MCF 10A (cell line): Measurements from ENCODE around the gene NLGN4X. TPM values are rescaled to one million over a fixed set of nuclear protein-coding genes. Genes with fewer than 3 reads are reported as not detected.
"Not testable (repeated sequence)": the region's sequence is repeated elsewhere in the genome, so short reads cannot be mapped to it uniquely, and the experiment has no call there.

Source experiments
- BruUV-seq: library from RNA; stranded (reverse); fragments of 400-500 nt; replicated peaks from 2 replicates; lab custom pipeline; 2021; lab: Mats Ljungman, UMichigan
- CTCF ChIA-PET: fragments of 300-600 bp; sonication (Branson Sonifier 250); formaldehyde crosslinking; extraction: SDS; loops from one replicate; lab custom pipeline; 2021; ENCODE audit warnings: antibody characterized with exemption, inconsistent platforms; lab: Yijun Ruan, JAX
- POLR2A ChIA-PET: fragments of 300-600, 350-650 bp; sonication (Branson Sonifier 250); formaldehyde crosslinking; extraction: SDS; loops from one replicate; lab custom pipeline; 2020; ENCODE audit warnings: antibody characterized with exemption, inconsistent platforms; lab: Yijun Ruan, JAX
- DNase-seq: peaks from one replicate; pipeline ENCODE4 v3.0.0-alpha.2; 2018; ENCODE audit not compliant: unreplicated experiment
- H3K27ac Mint-ChIP-seq: one replicate; pipeline ENCODE4 v1.8.0; 2022; ENCODE audit warnings: mild to moderate bottlenecking, low read depth, mixed read lengths; ENCODE audit not compliant: unreplicated experiment
- H3K27me3 Mint-ChIP-seq: one replicate; pipeline ENCODE4 v1.8.0; 2022; ENCODE audit warnings: mixed read lengths; ENCODE audit not compliant: insufficient read depth, unreplicated experiment
- H3K36me3 Mint-ChIP-seq: one replicate; pipeline ENCODE4 v1.8.0; 2022; ENCODE audit warnings: mild to moderate bottlenecking, moderate library complexity, mixed read lengths; ENCODE audit not compliant: insufficient read depth, unreplicated experiment
- H3K4me1 Mint-ChIP-seq: one replicate; pipeline ENCODE4 v1.8.0; 2022; ENCODE audit warnings: mixed read lengths; ENCODE audit not compliant: insufficient read depth, unreplicated experiment
- H3K4me3 Mint-ChIP-seq: one replicate; pipeline ENCODE4 v1.8.0; 2022; ENCODE audit warnings: mild to moderate bottlenecking, moderate library complexity, mixed read lengths; ENCODE audit not compliant: unreplicated experiment
- H3K9me3 Mint-ChIP-seq: one replicate; pipeline ENCODE4 v1.8.0; 2022; ENCODE audit warnings: mixed read lengths; ENCODE audit not compliant: unreplicated experiment
- CTCF ChIP-seq: fragments of 200-600 bp; IDR thresholded peaks from one replicate; pipeline ENCODE4 v1.8.0; 2022; ENCODE audit warnings: antibody characterized with exemption, mild to moderate bottlenecking; ENCODE audit not compliant: unreplicated experiment
- intact Hi-C: fragments of 100-400 bp; cut with micrococcal nuclease; formaldehyde crosslinking; loops from 2 replicates; pipeline ENCODE4 v1.14.1; 2022
- total RNA-seq: library from RNA; stranded (reverse); gene quantifications from 2 replicates; pipeline ENCODE4 v1.2.3, GENCODE V29; 2022

Gene NLGN4X
- total RNA-seq, 1 experiment from 2014 or later, result 1.6 TPM

- DNase-seq, result no peak
- Mint-ChIP-seq H3K9me3 (peaks cover 8% of the 10 kb centered on the region), H3K27ac (no peak overlapping the region), H3K4me1 (peaks cover 5% of the 10 kb centered on the region), H3K27me3 (no peaks in the 10 kb centered on the region), H3K36me3 (no peaks in the 10 kb centered on the region), H3K4me3 (no peak overlapping the region)
- intact Hi-C loops, result no loop called here
- no peak for TF ChIP-seq CTCF
- CTCF ChIA-PET, result interaction anchor here (0.6 kb wide), 1 partner anchor 12 kb away, joined by 3 read pairs; no protein-coding TSS in a partner anchor
- POLR2A ChIA-PET, result no interaction called here
- no TSS peak for BruUV-seq
These were observed 300.4 kb downstream of the NLGN4X start for GRCh38 chrX:5928224-5928623.

- intact Hi-C loops, result no loop called here
- CTCF ChIA-PET, result interaction anchor here (0.6 kb wide), 1 partner anchor 96 kb away, joined by 3 read pairs; no protein-coding TSS in a partner anchor
- POLR2A ChIA-PET, result no interaction called here
- no peaks in the 10 kb centered on the region for H3K27me3 Mint-ChIP-seq
- DNase-seq, result no peak
- BruUV-seq, result no TSS peak
- H3K4me3 Mint-ChIP-seq, result no peak overlapping the region
- TF ChIP-seq CTCF, result no peak
- no peak overlapping the region for H3K27ac Mint-ChIP-seq
- no peaks in the 10 kb centered on the region for H3K36me3 Mint-ChIP-seq
- no peaks in the 10 kb centered on the region for H3K4me1 Mint-ChIP-seq
- peaks cover 14% of the 10 kb centered on the region for H3K9me3 Mint-ChIP-seq
These were observed 311.7 kb downstream of the NLGN4X start for GRCh38 chrX:5916945-5917344.

GRCh38 chrX:5915783-5916182 lies 312.9 kb downstream of the NLGN4X start:
- POLR2A ChIA-PET, result no interaction called here

GRCh38 chrX:5907207-5907606 lies 321.5 kb downstream of the NLGN4X start:
- no peak for TF ChIP-seq CTCF
- ChIA-PET CTCF (interaction anchor here (0.7 kb wide), 1 partner anchor 492 kb away, joined by 3 read pairs; no protein-coding TSS in a partner anchor), POLR2A (no interaction called here)
- no peaks in the 10 kb centered on the region for H3K27me3 Mint-ChIP-seq
- no peak overlapping the region for H3K4me3 Mint-ChIP-seq
- H3K4me1 Mint-ChIP-seq, result no peaks in the 10 kb centered on the region
- peaks cover 9% of the 10 kb centered on the region for H3K9me3 Mint-ChIP-seq
- intact Hi-C loops, result no loop called here
- no TSS peak for BruUV-seq
- no peak overlapping the region for H3K27ac Mint-ChIP-seq
- H3K36me3 Mint-ChIP-seq, result peaks cover 10% of the 10 kb centered on the region
- no peak for DNase-seq

More at GRCh38 chrX:5915783-5916182, 312.9 kb downstream of the NLGN4X start:
- no peak overlapping the region for H3K4me3 Mint-ChIP-seq
- no peak for TF ChIP-seq CTCF
- no peaks in the 10 kb centered on the region for H3K27me3 Mint-ChIP-seq
- no peaks in the 10 kb centered on the region for H3K4me1 Mint-ChIP-seq
- H3K27ac Mint-ChIP-seq, result no peak overlapping the region
- no TSS peak for BruUV-seq
- H3K9me3 Mint-ChIP-seq, result peaks cover 8% of the 10 kb centered on the region
- DNase-seq, result no peak
- CTCF ChIA-PET, result no interaction called here
- H3K36me3 Mint-ChIP-seq, result no peaks in the 10 kb centered on the region
- intact Hi-C loops, result no loop called here

GRCh38 chrX:5903586-5904190 lies 325.0 kb downstream of the NLGN4X start:
- intact Hi-C loops, H3K27ac Mint-ChIP-seq, CTCF ChIA-PET: not testable (repeated sequence)

More at GRCh38 chrX:5903586-5904190, 325.0 kb downstream of the NLGN4X start:
- not testable (repeated sequence) for H3K4me3 Mint-ChIP-seq, DNase-seq, H3K27me3 Mint-ChIP-seq, BruUV-seq, H3K36me3 Mint-ChIP-seq, H3K4me1 Mint-ChIP-seq, H3K9me3 Mint-ChIP-seq
- POLR2A ChIA-PET, result interaction anchor here (0.7 kb wide), 1 partner anchor 316 kb away, joined by 3 read pairs; no protein-coding TSS in a partner anchor
